AG09319 (cell line): ENCODE data around the gene SCLY.

Source experiments
- DNase-seq: peaks from one replicate; pipeline ENCODE4 v3.0.0-alpha.2; 2010; ENCODE audit warnings: low read depth; ENCODE audit errors: extremely low read depth
- TF ChIP-seq, protein P1 (sequence below): IDR thresholded peaks from 2 replicates; pipeline ENCODE4 v1.5.1; 2011; ENCODE audit warnings: low read depth, mild to moderate bottlenecking, inconsistent platforms, low read length, moderate library complexity

Gene SCLY

DNA sequence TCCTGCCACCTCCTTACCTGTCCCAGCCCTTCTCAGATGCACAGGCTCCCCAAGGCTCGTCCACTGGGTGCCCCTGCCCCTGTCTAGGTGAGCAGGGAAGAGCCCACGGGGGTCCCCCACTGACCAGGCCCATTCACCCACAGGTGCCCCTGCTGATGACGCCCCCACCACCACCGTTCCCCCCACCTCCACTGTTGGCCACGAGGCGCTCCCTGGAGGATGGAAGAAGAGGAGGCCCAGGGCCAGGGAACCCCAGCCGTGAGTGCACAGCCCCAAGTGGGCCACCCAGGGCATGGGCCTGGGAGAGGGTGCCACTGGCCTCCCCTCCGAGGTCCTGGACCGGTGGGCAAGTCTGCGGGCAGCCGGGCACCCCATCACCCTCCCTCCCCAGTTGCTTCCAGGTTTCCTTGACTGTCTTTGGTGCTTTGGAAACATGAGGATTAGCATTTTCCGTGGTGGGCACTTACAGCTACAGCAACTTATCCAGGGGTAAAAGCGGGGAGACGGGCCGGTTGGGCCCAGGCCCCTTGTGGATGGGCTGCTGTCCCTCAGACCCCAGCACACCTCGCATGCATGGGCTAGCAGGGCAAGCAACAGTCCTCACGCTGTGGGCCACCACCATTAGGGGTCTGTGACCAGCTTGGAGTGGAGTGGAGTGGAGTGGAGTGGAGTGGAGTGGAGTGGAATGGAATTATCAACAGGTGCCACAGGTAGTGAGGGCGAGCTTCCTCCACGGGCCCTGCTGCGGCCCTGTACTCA, 64.5 kb downstream of the SCLY start:
- TF ChIP-seq, protein P1, sequence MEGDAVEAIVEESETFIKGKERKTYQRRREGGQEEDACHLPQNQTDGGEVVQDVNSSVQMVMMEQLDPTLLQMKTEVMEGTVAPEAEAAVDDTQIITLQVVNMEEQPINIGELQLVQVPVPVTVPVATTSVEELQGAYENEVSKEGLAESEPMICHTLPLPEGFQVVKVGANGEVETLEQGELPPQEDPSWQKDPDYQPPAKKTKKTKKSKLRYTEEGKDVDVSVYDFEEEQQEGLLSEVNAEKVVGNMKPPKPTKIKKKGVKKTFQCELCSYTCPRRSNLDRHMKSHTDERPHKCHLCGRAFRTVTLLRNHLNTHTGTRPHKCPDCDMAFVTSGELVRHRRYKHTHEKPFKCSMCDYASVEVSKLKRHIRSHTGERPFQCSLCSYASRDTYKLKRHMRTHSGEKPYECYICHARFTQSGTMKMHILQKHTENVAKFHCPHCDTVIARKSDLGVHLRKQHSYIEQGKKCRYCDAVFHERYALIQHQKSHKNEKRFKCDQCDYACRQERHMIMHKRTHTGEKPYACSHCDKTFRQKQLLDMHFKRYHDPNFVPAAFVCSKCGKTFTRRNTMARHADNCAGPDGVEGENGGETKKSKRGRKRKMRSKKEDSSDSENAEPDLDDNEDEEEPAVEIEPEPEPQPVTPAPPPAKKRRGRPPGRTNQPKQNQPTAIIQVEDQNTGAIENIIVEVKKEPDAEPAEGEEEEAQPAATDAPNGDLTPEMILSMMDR = no peak

GRCh38 chr2:238126338-238126737, 65.5 kb downstream of the SCLY start:
- TF ChIP-seq, protein P1 = no peak

More for the DNA sequence above, 64.5 kb downstream of the SCLY start:
- DNase-seq = no peak

DNA sequence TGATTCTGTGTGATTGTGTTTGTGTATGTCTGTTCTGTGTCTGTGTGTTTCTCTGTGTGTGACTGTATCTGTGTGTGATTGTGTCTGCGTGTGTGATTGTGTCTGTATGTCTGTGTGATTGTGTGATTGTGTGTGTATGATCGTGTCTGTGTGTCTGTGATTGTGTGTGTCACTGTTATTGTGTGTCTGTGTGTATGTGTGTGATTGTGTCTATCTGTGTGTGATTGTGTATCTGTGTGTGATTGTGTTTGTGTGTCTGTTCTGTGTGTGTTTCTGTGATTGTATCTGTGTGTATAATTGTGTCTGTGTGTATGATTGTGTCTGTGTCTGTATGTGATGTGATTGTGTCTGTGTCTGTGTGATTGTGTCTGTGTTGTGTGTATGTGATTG, 66.0 kb downstream of the SCLY start:
- no peak for DNase-seq
- TF ChIP-seq, protein P1 = no peak

More at GRCh38 chr2:238126338-238126737, 65.5 kb downstream of the SCLY start:
- no peak for DNase-seq

- DNase-seq = peak; percentile 10
- TF ChIP-seq, protein P1 = peak; percentile 5; the same call in 1 of the 2 replicates
Observed at GRCh38 chr2:238127165-238128060, 66.6 kb downstream of the SCLY start.

- TF ChIP-seq, protein P1 = no peak
- DNase-seq = no peak
Observed at GRCh38 chr2:238128061-238128440, 67.2 kb downstream of the SCLY start.

- DNase-seq = no peak
Observed at GRCh38 chr2:238128534-238129001, 67.8 kb downstream of the SCLY start.

More at GRCh38 chr2:238128534-238129001, 67.8 kb downstream of the SCLY start:
- TF ChIP-seq, protein P1 = no peak
